ENCODE data around the gene ARHGAP9. TPM values are rescaled to one million over a fixed set of nuclear protein-coding genes. Genes with fewer than 3 reads are reported as not detected.
A peak's percentile ranks its signal among the peaks of the same experiment; 100 is the strongest.

The ARHGAP9 gene
- total and polyA plus RNA-seq, 8 donors = 2.3 to 28.1 (median 6.7) TPM; not detected in 1

- intact Hi-C loops (cut with DNase I; ENCODE audit: low total_unique reads) = no loop called here
- no peak overlapping the region for H3K4me3 ChIP-seq
- H3K9me3 ChIP-seq = no peaks in the 10 kb centered on the region
- peaks cover 0 to 41% (median 9%) of the 10 kb centered on the region in 3 donors for H3K27me3 ChIP-seq
- TF ChIP-seq CTCF (IDR thresholded peaks at IDR 0.05) = peak in 5 of 7 experiments; percentile 12 to 39 (median 28)
- TF ChIP-seq POLR2A (IDR thresholded peaks at IDR 0.05) = no peak
- no peak for TF ChIP-seq POLR2AphosphoS5 (IDR thresholded peaks at IDR 0.05)
- 30 to 38% (median 35%) methylated on average over 12 to 15 of the region's 15 CpGs for WGBS, 5 donors
- no peak overlapping the region for H3K27ac ChIP-seq
- H3K4me1 ChIP-seq = peaks cover 14 to 44% (median 26%) of the 10 kb centered on the region in 4 donors
- DNase-seq = peak in 1 of 2 donors; percentile 78
- H3K36me3 ChIP-seq = no peaks in the 10 kb centered on the region
Observed at GRCh38 chr12:57456145-57456700, 23.4 kb downstream of the ARHGAP9 start.

GRCh38 chr12:57455374-57456144 lies 24.1 kb downstream of the ARHGAP9 start:
- DNase-seq = no peak
- Histone ChIP-seq H3K36me3 (no peaks in the 10 kb centered on the region), H3K4me1 (peaks cover 8 to 37% (median 19%) of the 10 kb centered on the region in 4 donors), H3K4me3 (no peak overlapping the region), H3K27me3 (peaks cover 0 to 34% (median 2%) of the 10 kb centered on the region in 3 donors), H3K27ac (no peak overlapping the region), H3K9me3 (no peaks in the 10 kb centered on the region)
- no peak for TF ChIP-seq POLR2AphosphoS5 (IDR thresholded peaks at IDR 0.05)
- TF ChIP-seq CTCF (IDR thresholded peaks at IDR 0.05) = no peak
- no peak for TF ChIP-seq POLR2A (IDR thresholded peaks at IDR 0.05)
- no peak for TF ChIP-seq EP300 (IDR thresholded peaks at IDR 0.05)
- 53 to 66% (median 56%) methylated on average over 5 to 10 of the region's 10 CpGs for WGBS, 5 donors
- intact Hi-C loops (cut with DNase I; ENCODE audit: low total_unique reads) = no loop called here

- 56 to 67% (median 59%) methylated on average over 9 to 10 of the region's 10 CpGs for whole genome bisulfite sequencing, 5 donors
- H3K4me3 ChIP-seq = no peak within 1 kb of the TSS
- no peaks in the 10 kb centered on the region for H3K36me3 ChIP-seq
- H3K9me3 ChIP-seq = no peaks in the 10 kb centered on the region
- H3K4me1 ChIP-seq = peaks cover 0 to 29% (median 11%) of the 10 kb centered on the region in 4 donors
- no peak within 1 kb of the TSS for H3K27ac ChIP-seq
- TF ChIP-seq POLR2AphosphoS5 (IDR thresholded peaks at IDR 0.05) = no peak
- no peak for TF ChIP-seq POLR2A (IDR thresholded peaks at IDR 0.05)
- TF ChIP-seq EP300 (IDR thresholded peaks at IDR 0.05) = no peak
- TF ChIP-seq CTCF (IDR thresholded peaks at IDR 0.05) = no peak
- DNase-seq = no peak
- intact Hi-C loops (cut with DNase I; ENCODE audit: low total_unique reads) = loop anchor here (5.0 kb wide), 1 partner anchor 147 kb away; no protein-coding TSS in a partner anchor
- peaks cover 0 to 26% (median 0%) of the 10 kb centered on the region in 3 donors for H3K27me3 ChIP-seq
Observed at GRCh38 chr12:57454566-57455373, 24.9 kb downstream of the ARHGAP9 start, which contains the start of gene INHBE. Gene INHBE, plus strand, starts transcription at chr12:57455307. Its CDS starts 230 bp downstream, at chr12:57455537.

GRCh38 chr12:57454213-57454565 lies 25.5 kb downstream of the ARHGAP9 start:
- DNase-seq = no peak
- WGBS, 5 donors = 94 to 100% (median 96%) methylated on average over 2 of the region's 2 CpGs
- H3K9me3 ChIP-seq = no peaks in the 10 kb centered on the region
- peaks cover 0 to 26% (median 0%) of the 10 kb centered on the region in 3 donors for H3K27me3 ChIP-seq
- intact Hi-C loops (cut with DNase I; ENCODE audit: low total_unique reads) = loop anchor here (5.0 kb wide), 1 partner anchor 147 kb away; no protein-coding TSS in a partner anchor
- H3K27ac ChIP-seq = no peak overlapping the region
- H3K36me3 ChIP-seq = no peaks in the 10 kb centered on the region
- H3K4me3 ChIP-seq = no peak overlapping the region
- TF ChIP-seq CTCF (IDR thresholded peaks at IDR 0.05) (no peak), POLR2AphosphoS5 (IDR thresholded peaks at IDR 0.05) (no peak), POLR2A (IDR thresholded peaks at IDR 0.05) (no peak)
- H3K4me1 ChIP-seq = peaks cover 0 to 27% (median 10%) of the 10 kb centered on the region in 4 donors

Measured in stomach (tissue), 9 donors.